NCI-H2081 treated with DMSO at 0.1 percent for 48 hours (cell line): ENCODE results near the gene CENPK.
"Not testable (repeated sequence)": the region's sequence is repeated elsewhere in the genome, so short reads cannot be mapped to it uniquely, and the experiment has no call there.

ENCODE experiments used
- DNase-seq: peaks from one replicate; lab custom pipeline; 2025; lab: John Stamatoyannopoulos, UW

The CENPK gene

GRCh38 chr5:65506961-65507360, 56.0 kb downstream of the CENPK start:
- no peak for DNase-seq

DNA sequence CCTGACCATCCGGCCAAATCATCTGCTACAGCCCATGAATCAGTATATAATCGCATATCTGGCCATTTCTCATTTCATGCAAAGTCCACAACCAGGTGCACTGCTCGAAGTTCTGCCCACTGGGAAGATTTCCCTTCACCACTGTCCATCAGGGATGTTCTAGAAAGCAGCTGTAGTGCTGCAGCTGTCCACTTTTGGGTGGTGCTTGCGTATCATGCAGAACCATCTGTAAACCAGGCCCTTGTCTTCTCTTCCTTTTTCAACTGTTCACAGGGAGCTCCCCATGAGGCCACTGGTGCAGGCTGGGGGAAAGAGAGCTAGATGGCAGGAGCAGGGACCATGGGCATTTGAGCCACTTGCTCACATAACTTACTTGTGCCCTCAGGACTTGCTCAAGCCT, 73.8 kb downstream of the CENPK start:
- no peak for DNase-seq

- DNase-seq: not testable (repeated sequence)
These were observed 74.8 kb downstream of the CENPK start for GRCh38 chr5:65488038-65488687.

GRCh38 chr5:65486803-65487202, 76.2 kb downstream of the CENPK start:
- not testable (repeated sequence) for DNase-seq

DNA sequence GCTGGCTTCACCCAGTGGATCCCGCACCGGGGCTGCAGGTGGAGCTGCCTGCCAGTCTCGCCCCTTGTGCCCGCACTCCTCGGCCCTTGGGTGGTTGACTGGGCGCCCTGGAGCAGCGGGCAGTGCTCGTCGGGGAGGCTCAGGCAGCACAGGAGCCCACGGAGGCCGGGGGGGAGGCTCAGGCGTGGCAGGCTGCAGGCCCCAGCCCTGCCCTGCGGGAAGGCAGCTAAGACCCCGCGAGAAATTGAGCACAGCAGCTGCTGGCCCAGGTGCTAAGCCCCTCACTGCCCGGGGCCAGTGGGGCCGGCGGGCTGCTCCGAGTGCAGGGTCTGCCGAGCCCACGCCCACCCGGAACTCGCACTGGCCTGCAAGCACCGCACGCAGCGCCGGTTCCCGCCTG, 77.6 kb downstream of the CENPK start:
- no peak for DNase-seq

DNA sequence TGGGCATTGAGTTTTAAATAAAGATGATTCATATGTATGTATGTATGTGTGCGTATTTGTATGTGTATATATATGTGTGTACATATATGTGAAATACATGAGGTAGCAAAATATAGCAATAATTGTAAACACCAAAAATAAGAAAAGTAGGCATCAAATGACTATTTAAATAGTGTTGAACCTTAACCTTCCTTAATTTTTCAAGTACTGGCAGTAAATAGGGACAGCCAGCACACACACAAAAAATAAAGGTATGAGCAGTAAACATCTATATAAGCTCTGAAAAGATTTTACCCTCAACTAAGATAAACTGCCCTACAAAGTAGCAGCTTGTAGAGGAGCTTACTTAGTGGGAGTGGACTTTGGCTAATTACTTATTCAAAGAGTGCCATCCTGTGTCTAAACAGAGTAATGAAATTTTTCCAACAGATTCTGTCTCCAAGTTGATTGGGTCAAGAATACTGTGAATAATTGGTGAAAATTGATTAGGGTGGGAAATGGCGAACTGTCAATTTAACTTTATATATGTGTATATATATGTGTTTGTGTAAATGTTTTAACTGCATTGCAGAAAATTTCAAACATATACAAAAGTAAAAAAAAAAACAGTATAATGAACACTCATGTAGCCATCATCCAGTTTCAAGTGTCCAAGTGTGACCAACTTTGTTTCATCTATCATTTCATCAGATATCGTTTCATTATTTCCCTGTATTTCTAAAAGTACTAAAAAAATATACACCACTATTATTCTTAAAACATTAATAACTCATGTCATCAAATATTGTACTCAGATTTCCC, 79.2 kb downstream of the CENPK start:
- peak; percentile 3 for DNase-seq

GRCh38 chr5:65482736-65483545, 80.0 kb downstream of the CENPK start:
- DNase-seq: no peak

- DNase-seq: no peak
These were observed 80.7 kb downstream of the CENPK start for GRCh38 chr5:65482296-65482735.

GRCh38 chr5:65481635-65482295, 81.2 kb downstream of the CENPK start, which contains the start of gene ADAMTS6:
TSS of gene ADAMTS6 (minus strand) at chr5:65481920. CDS start at chr5:65473673, 8,247 bp downstream.
- DNase-seq: peak; percentile 22

GRCh38 chr5:65481171-65481581, 81.8 kb downstream of the CENPK start:
- DNase-seq: no peak

- DNase-seq: no peak
These were observed 82.6 kb downstream of the CENPK start for GRCh38 chr5:65480306-65480865.

DNA sequence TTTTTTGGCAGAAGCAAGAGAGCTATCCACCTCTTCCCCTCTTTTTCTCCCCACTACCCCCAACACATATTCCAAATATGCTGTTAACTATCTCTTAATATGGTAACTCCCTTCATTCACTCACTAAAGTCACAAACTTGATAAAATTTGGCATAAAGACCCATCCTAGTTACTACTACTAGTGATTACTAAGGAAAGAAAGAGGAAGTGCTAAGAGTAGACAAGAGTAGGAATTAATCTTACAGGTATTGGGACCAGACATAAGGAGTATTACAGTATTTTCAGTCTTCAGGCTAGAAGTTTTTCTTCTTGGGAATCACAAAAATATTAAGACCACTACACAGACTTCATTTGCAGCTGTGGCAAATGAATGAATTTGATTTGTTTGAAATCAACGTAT, 83.4 kb downstream of the CENPK start:
- no peak for DNase-seq

- DNase-seq: no peak
These were observed 84.6 kb downstream of the CENPK start for GRCh38 chr5:65478336-65478735.

DNA sequence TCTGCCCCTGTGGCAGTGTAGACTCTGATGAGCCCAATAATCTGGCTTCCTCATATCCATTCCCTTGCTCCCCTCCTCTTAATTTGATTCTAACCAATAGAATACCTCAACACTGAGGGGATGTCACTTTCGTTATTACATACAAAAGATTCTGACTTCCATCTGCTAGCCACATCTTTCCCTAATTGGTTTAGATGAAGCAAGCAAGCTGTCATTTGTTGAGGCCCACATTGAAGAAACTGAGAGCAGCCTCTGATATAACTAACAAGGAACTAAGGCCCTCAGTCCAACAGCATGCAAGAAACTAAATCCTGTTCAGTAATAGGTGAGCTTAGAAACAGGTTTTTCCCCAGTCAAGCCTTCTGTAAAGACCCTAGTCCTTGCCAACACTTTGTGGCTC, 87.1 kb downstream of the CENPK start:
- no peak for DNase-seq

DNA sequence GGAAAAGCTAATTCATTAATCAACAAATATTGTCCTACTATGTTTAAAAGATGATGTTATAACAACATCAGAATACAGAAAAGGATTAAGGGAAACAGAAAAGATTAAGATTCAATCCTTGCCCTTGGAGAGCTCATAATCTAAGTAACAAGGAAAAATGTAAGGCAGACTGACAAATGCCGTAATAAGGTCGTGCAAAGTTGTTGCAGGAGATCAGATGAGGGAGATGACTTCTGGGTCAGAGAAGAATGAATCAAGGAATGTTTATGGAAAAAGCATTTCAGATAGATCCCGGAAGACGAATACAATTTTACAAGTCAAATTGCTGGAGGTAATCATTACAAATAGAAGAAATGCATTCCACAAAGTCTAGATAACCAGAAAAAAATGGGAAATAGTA, 87.6 kb downstream of the CENPK start:
- DNase-seq: no peak

DNA sequence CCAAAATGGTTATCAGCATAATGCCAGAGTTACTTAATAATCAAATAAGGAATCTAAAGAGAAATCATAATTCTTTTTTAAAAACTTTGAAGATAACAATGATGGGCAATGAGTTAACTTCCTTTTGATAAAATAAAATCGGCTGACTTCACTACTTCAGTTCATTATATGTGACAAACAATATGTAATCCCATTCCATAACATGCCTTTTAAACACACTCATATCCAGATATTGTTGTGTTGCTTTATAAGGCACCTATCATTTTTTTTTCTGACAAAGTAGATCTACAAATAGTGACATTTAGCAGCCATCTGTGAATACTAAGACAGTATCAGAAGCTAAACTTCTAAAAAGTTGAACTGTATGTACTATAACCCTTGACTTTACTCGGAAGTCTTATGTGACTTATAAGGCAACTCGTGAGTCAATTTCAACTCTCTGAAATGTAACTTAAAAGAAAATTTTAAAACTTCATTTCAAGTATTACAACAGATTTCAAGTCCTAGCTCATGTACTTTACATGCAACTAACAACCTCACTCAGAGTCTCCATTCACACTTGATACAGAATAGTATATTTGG, 88.7 kb downstream of the CENPK start:
- no peak for DNase-seq

DNA sequence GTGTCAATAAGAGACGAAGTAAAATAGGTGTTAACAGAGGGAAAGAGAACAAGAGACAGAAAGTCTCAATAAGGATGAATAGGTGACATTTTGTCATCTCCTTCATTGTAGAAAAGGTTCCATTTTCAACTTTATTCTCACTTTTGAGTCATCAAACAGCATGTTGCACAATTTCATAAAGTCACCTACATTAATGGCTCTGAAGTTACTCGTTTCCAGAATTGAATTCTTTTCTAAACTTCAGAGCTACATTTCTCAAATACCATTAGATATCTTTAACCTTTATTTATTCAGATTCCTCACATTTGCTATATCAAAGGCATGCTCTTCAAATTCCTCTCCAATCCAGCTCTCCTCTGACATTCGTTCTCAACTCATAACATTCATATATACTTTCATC, 94.3 kb downstream of the CENPK start:
- no peak for DNase-seq
